ENCODE data around the gene IFT81.

GRCh38 chr12:110246636-110247339 lies 122.6 kb downstream of the IFT81 start:
- TF ChIP-seq CTCF (IDR thresholded peaks at IDR 0.05; ENCODE audit: insufficient read depth, low read length, poor library complexity, severe bottlenecking), result no peak
- TF ChIP-seq EZH2phosphoT487 (conservative IDR thresholded peaks at IDR 0.05; ENCODE audit: low read length), result no peak
